WI38 (cell line): ENCODE results near the gene ARHGAP30.

Experiments used
- H3K4me3 ChIP-seq: 2 replicates; pipeline ENCODE4 v1.5.1; 2011; ENCODE audit warnings: low read depth, mild to moderate bottlenecking, control low read depth, low read length
- CTCF ChIP-seq: IDR thresholded peaks from 2 replicates; pipeline ENCODE4 v1.5.1; 2012; ENCODE audit warnings: low read depth, mild to moderate bottlenecking, control low read depth, low read length

The ARHGAP30 gene

GRCh38 chr1:161111527-161111926 lies 41.8 kb upstream of the ARHGAP30 start:
- no peak overlapping the region for H3K4me3 ChIP-seq
- no peak for TF ChIP-seq CTCF

GRCh38 chr1:161111117-161111516 lies 41.4 kb upstream of the ARHGAP30 start:
- no peak overlapping the region for H3K4me3 ChIP-seq
- no peak for TF ChIP-seq CTCF

GRCh38 chr1:161106431-161106830 lies 36.7 kb upstream of the ARHGAP30 start:
- no peak for TF ChIP-seq CTCF
- no peak overlapping the region for H3K4me3 ChIP-seq

- no peak overlapping the region for H3K4me3 ChIP-seq
- TF ChIP-seq CTCF = no peak
Measured at GRCh38 chr1:161100556-161100955, 30.9 kb upstream of the ARHGAP30 start.

GRCh38 chr1:161099090-161099802 lies 29.6 kb upstream of the ARHGAP30 start:
- no peak overlapping the region for H3K4me3 ChIP-seq

GRCh38 chr1:161098210-161099068 lies 28.7 kb upstream of the ARHGAP30 start, which contains the start of gene KLHDC9:
TSS of gene KLHDC9 (plus strand) at chr1:161098361. CDS start at chr1:161098536, 175 bp downstream.
- no peak for TF ChIP-seq CTCF

More at GRCh38 chr1:161099090-161099802, 29.6 kb upstream of the ARHGAP30 start:
- TF ChIP-seq CTCF = no peak

GRCh38 chr1:161096530-161096929 lies 26.8 kb upstream of the ARHGAP30 start:
- H3K4me3 ChIP-seq = no peak overlapping the region
- no peak for TF ChIP-seq CTCF

More at GRCh38 chr1:161098210-161099068, 28.7 kb upstream of the ARHGAP30 start, which contains the start of gene KLHDC9:
- H3K4me3 ChIP-seq = no peak within 1 kb of the TSS
